ENCODE measurements around the gene UBE2R2.
"Not testable (repeated sequence)": the region's sequence is repeated elsewhere in the genome, so short reads cannot be mapped to it uniquely, and the experiment has no call there.

UBE2R2 gene, protein sequence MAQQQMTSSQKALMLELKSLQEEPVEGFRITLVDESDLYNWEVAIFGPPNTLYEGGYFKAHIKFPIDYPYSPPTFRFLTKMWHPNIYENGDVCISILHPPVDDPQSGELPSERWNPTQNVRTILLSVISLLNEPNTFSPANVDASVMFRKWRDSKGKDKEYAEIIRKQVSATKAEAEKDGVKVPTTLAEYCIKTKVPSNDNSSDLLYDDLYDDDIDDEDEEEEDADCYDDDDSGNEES

DNA sequence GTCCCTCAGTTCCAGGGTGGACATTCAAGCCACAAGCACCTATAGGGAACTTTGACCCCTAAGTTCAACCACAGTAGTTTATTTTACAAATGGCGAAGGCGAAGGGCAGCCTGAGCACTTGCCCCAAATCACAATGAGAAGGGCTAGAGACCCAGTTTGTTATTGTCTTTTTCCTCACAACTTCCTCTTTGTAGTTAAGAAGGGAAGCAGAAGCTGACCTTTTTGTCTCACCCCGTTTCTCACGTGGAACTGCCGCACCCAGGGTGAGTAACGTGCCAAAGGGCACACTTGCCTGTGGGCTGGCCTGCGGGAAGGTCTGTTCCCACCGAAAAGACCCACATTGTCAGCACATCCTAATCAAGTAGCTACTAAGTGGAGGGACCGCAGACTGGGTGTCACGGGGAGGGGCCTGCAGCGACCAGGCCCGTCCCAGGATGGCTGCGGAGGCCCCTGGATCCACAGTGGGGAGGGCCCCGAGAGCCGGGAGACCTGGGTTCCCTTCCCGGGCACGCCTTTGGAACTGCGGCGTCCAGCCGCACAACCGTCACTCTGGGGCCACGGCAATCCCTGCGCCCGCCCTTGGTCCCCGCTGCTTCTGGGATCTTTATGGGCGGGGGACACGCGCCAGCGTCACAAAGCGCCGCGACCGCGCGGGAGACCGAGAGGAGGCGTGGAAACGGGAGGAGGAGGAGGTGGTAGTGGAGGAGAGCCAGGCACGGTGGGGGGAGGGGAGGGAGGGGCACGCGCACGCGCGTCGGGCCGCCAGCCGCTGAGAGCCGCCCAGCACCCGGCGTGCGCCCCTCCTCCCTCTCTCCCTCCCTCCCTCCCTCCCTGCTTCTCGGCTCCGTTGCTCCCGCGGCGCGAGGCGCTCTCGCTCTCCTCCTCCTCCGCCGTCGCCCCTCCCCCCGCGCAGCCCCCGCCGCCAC is at the start of gene UBE2R2:
UBE2R2 (plus strand) TSS at position 834 of the 926 bp plus-strand sequence. CDS start 598 bp downstream, outside the sequence.
- peak; percentile 99 for DNase-seq

DNA sequence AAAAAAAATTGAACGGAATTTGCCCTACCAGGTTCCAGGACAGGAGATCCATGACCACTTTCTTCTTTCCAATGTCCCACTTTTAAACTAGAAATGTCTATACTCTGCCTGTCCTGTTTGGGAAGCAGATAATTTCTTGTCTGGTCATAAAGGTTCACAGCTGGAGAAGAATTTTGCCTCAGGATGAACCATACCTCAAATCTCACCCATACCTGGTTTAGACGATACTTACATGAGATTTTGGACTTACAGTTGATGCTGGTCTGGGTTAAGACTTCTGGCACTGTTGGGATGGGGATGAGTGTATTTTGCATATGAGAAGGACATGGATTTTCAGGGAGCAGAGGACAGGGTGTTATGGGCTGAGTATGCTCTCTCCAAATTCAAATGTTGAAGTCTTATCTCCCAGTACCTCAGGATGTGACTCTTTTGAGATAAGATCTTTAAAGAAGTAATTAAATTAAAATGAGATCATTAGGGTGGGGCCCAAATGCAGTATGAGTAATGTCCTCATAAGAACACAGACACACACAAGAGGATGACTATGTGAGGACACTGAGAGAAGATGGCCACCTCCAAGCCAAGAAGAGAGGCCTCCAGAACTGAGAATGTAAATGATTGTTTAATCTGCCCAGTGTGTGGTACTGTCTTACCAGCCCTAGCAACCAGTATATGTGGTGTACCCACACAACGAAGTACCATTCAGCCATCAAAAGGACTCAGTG is 46.6 kb upstream of the UBE2R2 start:
- not testable (repeated sequence) for DNase-seq

DNA sequence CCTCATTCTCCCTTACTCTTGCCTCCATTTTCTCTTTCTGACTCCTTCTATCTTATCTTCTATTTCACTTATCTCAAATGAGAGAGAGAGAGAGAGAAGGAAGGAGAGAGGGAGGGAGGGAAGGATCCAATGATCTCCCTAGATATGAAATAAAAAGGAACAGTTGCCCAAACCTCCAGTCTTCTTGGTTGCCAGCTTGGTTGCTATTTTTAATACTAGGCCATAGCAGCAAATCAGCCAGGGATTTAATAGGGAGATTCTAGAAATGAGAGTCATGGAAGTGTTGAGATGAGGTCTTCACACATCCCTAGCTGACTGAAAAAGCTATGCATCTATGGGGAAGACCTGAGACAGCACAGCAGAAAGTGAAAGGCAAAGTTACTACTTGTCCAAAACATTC is 43.8 kb upstream of the UBE2R2 start:
- DNase-seq, result not testable (repeated sequence)

DNA sequence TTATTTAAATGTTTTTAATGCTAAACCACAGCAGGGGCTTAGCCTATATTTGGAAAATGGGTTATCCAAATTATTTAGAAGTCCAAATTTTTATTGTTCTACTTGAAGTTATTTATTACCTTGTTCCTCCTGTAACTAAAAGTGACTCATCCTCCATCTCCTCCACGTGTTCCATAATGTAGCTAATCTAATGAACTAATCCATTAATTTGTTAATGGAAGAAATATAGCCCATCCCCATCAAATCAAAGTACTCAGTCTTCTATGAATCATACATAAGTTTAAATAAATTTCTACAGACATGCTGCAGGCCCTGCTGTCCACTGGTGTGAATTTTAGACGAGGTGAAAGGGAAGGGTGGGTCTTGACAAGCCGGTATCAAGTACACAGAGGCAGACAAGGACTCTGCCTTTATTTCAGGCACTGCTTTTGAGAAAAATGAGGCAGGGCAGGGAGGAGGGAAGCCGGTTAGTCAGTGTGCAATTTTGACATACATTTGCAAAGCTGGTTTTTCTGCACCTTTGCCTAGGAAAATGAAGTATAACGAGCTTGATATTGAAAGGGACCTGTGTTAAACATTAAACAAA is 42.8 kb upstream of the UBE2R2 start:
- not testable (repeated sequence) for DNase-seq

DNA sequence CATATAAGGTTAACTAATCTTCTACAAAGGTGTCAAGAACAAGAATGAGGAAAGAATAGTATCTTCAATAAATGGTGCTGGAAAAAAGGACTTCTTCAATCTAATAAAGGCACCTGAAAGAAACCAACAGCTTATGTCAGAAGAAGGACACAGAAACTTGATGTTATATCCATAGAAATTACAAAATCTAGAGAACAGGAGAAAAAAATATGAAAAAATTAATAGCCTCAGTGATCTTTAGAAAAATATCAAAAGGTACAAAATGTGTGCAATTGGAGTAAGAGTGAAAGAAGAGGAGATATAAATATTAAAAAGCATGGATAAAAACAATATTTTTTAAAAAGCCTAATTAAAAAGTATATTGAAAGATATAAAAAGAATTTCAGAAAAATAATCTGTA is 40.4 kb upstream of the UBE2R2 start:
- DNase-seq, result no peak

DNA sequence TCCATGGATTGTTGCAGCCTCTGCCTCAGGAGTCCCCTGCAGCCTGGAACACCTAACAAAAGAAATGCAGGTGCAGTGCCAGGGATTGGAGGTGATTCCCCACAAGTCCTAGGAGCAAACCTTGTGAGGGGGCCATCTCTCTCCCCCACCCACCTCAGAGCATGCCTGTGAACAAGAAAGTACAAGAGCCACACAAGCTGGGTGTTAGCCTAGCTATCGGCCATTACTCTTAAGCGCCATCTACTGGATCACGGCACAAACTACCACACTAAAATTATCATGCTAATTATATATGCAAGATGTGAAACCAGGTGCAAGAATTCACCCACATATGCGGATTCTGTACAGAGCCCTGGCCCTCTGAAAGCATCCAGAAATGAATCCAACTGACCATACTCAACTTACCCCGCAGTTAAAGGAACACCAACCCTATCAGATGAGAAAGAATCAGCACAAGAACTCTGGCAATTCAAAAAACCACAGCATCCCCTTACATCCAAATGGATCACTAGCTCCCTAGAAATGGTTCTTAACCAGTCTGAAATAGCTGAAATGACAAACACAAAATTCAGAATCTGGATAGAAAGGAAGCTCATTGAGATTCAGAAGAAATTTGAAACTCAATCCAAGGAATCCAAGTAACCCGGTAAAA is 38.1 kb upstream of the UBE2R2 start:
- DNase-seq, result peak; percentile 90

DNA sequence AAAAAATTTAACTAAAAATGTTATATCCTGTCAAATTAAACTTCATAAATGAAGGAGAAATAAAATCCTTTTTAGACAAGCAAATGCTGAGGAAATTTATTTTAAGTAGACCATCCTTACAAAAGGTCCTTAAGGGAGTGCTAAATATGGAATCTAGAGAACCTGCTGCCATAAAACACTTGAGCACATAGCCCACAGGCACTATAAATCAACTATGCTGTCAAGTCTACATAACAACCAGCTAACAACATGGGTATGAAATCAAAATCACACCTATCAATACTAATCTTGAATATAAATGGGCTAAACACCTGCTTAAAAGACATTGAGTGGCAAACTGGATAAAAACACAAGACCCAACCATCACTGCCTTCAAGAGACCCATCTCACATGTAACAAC is 36.7 kb upstream of the UBE2R2 start:
- peak; percentile 31 for DNase-seq

DNA sequence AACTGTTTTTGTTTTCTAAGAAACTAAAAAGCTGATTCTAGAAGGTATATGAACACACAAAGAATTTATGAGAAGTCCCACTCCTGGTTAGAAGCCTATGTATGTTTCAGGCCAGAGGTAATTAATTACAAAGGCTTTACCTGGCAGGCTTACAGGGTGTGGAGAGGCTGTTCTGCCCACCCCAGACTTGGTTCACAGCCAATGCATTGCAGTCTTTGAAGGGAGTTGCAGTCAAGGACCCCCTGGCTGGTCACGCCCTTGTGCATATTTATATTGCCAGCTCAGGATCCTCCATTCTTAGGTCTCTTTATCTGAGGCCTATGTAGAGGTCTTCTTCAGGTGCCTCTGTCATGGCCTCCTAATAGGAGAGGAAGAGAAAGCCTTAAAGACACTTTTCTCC is 35.2 kb upstream of the UBE2R2 start:
- DNase-seq, result peak; percentile 80

DNA sequence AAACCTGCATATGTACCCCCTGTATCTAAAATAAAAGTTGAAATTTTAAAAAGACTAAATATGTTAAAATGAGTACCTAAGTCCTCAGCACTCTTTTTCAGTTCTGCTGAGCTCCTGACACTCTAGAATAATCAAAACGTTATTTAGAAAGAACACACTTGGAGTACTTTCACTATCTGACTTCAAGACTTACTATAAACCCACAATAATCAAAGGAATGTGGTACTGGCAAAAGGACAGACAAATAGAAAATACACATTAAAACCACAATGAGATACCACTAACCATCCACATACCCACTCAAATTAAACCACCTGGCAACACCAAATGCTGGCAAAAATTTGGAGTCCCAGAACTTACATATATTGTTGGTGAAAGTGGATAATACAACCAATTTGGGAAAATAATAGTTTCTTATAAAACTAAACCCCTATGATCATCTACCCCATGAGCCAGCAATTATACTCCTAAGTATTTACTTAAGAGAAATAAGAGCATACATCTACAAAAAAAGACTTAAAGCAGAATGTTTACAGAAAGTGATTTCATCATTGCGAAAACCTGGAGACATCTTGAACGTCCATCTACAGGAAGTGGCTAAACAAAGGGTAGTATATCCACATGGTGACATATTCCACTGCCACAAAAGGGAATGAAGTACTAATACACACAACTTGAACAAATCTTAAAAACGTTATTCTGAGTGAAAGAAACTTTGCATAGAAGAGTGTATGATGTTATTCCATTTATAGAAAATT is 34.4 kb upstream of the UBE2R2 start:
- peak; percentile 53 for DNase-seq

DNA sequence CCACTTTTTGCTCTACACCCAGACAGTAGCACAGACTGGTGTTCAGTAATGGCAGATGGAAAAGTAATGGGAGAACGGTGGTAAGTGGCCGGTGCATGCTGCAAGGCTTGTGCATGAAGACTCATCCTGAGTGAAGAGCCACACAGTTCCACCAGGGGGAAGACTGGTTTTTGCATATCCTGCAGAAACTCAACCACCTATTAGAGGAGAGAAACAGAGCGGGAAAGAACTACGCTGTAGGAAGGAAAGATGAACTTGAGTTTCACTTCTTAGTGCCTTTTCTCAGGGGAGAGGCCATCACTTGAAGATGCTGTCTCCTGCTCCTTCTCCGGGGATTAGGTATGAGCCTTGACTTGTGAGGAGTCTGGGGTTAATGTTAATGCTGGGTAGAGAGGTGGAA is 31.0 kb upstream of the UBE2R2 start:
- DNase-seq, result peak; percentile 34

DNA sequence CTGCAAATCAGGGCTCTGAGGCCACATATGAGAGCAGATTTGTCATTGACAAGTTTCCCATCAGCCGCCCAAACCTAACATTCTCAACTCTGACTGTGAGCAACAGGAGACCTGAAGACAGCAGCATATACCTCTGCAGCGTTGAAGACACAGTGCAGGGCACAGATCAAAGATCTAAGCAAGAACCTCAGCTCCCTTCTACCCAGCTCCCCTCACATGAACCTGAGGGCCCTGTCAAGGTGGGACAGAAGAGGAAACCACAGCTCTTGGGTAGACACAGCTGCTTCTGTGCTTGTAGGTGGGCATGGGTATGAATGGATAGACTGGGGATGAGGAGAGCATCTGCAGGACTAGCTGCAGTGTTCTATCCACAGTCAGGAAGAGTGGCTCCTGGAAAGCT is 30.3 kb upstream of the UBE2R2 start:
- no peak for DNase-seq

DNA sequence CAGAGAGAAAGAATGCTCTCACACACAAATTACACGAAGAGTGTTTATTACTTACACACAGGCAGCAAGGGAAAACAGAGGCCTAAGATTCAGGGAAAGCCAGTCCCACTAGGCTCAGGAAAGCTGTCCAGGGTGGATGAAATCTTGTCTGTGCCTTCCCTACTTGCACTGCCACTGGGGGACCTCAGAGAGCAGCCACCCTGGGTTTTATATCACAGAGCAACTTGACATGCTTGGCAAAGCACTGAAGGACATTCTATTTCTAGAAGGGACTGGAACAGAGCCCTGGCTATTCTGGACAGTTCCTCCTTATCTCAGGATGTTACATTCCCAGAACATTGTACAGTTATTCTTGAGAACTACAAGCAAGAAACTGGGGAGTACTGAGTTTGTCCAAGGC is 29.1 kb upstream of the UBE2R2 start:
- no peak for DNase-seq

DNA sequence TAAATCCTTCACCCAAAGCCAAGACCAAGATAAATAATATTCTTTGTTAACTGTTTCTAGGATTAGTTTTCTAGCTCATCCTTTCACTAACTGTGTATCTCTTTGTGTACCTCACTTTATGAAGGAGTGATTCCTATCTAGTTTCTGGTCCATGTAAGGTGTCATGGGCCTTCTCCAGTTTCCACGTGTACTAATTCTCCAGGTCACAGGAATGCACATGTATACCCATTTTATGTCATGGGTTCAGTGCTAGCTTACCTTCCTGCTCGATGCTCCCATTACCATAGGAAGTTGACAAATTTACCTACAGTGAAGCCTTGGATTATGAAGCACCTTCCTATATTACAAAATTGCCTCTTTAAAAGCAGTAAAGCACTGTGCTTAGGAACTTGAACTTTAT is 27.5 kb upstream of the UBE2R2 start:
- not testable (repeated sequence) for DNase-seq

DNA sequence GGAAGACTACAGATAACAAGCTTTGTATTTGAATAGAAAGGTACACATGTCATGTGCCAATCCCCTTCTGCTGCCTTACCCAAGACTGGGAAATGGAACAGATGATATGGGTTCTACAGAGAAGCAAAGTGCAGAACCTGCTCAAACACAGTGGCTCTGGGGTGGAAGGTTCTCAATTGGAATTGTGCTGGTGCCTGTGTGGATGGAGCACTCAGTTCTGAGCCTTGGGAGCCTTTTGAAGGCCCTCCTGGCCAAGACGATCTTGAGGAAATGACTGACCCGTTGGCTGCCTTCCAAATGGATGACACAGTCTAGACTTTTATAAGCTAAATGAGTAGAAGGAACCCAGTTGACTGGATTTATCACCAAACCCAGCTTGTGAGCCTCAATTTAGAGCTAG is 25.8 kb upstream of the UBE2R2 start:
- DNase-seq, result peak; percentile 49

DNA sequence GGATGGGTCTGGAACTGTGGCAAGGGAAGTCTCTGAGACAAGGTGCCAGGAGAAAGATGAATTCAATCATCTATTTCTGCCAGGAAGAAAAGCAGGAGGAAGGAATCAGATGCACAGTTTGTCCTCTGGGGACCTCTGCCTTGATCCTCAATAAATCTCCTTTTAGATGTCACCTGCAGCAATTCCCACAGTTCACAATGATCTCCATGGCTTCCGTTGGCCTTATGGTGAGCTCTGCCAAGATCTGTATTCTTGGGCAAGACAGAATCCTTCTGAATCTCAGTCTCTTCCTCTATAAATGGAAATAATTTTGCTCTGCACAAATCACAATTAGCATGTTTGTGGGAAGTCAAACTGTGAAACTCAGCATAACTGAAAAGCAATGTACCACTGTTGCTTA is 23.5 kb upstream of the UBE2R2 start:
- DNase-seq, result not testable (repeated sequence)

DNA sequence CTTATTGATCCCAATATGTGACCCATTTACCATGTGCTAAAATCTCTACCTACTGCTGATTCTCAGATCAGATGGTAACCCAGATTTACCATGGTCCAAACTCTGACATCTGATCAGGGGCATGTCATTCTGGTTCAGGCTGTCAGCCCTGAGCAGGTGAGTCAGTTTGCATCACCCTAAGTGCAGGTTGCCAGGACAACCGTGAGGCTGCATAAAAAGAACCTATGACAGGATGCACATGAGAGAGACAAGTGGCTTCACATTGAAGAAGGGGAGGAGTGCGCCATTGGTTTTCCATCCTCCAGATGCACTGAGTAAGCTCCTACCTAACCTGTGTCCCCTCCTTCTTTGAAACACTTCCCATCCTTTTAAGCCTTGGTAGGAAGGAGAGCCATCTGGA is 22.4 kb upstream of the UBE2R2 start:
- peak; percentile 59 for DNase-seq

DNA sequence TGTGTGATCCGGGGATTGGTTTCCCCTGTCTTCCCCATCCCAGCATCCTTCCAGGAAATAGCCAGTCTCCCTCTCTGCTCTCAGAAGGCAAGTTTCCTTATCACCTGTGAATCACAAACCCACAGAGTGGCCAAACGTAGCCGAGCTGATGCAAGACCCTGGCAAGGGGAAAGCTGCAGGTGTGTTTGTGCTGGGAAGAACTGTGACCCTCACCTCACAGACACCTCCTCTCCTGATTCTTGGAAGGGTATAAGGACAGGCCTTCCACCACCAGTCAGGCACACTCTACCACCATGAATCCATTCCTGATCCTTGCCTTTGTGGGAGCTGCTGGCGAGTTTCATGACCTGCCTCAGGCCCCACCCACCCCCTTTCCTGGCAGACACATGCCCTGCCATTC is 21.7 kb upstream of the UBE2R2 start, which contains the start of gene PRSS3:
PRSS3 (plus strand) TSS at position 281 of the 400 bp plus-strand sequence; CDS start at position 294, 13 bp downstream.
- peak; percentile 27 for DNase-seq

DNA sequence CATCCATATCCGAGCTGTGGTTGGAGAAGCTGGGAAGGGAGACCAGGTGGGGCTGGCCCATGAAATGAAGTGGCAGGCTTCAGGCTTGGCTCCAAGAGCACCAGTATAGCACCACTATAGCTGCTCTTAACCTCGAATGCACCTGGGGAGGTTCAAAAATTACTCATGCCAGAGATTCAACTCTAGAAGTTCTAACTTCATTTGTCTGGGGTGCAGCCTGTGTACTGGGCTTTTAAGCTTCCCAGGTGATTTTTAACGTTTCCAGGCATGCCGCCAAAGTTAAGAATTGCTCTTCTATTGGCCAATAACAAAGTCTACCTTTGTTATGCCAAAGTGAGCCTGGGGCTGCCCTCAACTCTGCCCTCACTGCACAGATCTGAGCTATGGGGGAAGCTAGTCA is 21.1 kb upstream of the UBE2R2 start:
- peak; percentile 50 for DNase-seq

DNA sequence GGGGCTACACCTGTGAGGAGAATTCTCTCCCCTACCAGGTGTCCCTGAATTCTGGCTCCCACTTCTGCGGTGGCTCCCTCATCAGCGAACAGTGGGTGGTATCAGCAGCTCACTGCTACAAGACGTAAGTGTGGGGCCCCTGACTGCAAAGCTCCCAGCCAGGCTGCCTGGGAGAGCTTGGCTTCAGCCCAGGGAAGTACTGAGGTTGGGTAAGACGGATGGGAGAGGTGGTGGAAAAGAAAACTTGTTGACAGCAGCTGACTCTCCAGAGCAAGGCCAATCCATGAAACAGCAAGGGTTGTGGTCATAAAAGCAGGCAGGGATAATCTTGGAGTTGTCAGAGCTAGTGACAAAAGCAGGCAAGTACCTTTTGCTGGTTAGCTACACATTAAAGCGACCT is 20.3 kb upstream of the UBE2R2 start:
- not testable (repeated sequence) for DNase-seq

DNA sequence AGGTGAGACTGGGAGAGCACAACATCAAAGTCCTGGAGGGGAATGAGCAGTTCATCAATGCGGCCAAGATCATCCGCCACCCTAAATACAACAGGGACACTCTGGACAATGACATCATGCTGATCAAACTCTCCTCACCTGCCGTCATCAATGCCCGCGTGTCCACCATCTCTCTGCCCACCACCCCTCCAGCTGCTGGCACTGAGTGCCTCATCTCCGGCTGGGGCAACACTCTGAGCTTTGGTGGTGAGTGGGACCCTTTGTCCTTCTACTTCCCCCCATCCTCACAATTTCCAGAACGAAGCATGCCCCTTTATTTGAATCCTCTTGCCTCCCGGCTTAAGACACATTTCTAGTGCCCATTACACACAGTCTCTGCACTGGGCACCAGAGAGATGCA is 19.1 kb upstream of the UBE2R2 start:
- no peak for DNase-seq

DNA sequence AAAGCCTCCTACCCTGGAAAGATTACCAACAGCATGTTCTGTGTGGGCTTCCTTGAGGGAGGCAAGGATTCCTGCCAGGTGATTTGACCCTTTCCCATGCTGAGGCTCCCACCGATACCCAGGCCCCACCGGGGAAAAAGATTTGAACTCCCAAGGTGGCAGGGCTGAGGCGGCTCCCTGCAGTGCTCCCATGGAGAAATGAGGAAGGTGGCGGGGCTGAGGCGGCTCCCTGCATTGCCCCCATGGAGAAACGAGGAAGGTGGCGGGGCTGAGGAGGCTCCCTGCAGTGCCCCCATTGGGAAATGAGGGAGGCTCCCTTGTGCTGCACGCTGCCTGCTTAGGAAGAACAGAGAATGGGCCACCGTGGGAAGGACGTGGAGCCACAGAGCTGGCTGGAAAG is 18.4 kb upstream of the UBE2R2 start:
- no peak for DNase-seq
